GM21381 (cell line): ENCODE measurements around the gene FBXW11.
"Not testable (repeated sequence)": the region's sequence is repeated elsewhere in the genome, so short reads cannot be mapped to it uniquely, and the experiment has no call there.

Experiments
- ATAC-seq: cut with Tn5 transposase; IDR thresholded peaks from one replicate; pipeline ENCODE4 v1.9.1; 2021; ENCODE audit warnings: mild to moderate bottlenecking, moderate library complexity; ENCODE audit not compliant: unreplicated experiment

Gene FBXW11

DNA sequence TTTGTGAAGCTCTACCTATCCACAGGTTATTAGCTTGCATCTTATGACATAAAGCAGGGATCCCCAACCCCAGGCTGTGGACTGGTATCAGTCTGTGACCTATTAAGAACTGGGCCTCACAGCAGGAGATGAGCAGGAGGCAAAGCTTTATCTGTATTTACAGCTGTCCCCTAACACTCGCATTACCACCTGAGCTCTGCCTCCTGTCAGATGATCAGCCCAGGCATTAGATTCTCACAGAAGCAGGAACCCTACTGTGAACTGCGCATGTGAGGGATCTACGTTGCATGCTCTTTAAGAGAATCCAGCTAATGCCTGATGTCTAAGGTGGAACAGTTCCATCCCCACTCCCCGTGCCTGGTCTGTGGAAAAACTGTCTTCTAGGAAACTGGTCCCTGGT lies 19.7 kb downstream of the FBXW11 start:
- ATAC-seq = no peak

DNA sequence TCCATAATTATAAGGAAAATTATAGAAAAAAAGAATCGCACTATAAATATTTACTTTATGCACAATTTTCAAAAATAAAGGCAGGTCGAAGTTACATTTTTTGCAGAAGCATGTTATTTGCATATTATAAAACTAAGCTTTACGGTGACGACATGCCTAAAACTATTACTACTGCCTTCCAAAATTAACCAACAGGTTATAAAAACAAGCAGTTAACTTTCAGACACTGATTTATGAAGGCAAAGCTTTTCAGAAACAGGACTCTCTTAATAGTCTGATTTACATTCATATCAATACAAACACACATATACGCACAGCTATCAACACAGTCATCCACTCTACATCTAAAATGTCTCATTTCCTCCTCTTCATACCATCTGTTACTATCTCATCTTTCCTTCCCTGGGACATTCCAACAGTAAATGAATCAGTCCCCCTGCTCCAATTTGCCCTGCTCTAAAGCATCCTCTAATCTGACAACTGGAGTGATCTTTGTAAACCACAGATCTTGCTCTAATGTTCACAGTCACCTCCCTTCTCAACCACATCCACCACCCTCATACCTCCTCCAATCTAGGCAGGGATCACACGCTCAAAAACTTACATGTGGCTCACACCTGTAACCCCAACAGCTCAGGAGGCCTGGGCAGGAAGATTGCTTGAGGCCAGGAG lies 21.6 kb downstream of the FBXW11 start:
- ATAC-seq = no peak

DNA sequence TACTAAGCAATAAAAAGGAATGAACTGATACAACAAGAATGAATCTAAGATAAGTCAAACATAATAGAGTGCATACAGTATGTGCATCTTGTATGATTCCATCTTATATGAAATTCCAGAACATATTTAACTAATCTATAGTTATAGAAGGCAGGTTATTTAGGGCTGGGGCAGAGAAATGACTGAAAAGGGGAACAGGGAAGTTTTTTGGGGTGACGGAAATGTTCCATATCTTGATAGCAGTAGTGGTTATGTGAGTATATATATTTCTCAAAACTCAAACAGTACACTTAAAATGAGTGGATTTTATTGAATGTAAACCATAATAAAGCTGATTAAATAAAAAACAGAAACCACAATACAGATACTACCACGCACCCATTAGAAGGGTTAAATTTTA lies 24.6 kb downstream of the FBXW11 start:
- no peak for ATAC-seq

DNA sequence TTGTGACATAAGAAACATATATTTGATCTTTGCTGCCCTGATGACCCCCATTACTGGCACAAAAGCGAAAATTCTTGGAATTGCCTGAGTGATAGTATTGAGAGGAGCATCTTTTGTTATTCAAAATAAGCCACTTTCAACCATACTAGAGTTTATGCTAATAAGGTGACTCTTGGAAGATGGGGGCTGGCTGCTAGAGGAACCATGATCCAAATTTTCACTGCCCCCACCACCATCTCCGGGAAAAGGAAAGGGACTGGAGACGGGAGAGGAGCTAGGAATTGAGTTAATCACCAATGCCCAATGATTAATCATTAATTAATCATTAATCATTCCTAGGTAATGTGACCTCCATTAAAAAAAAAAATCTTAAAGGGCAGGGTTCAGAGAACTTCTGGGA lies 25.6 kb downstream of the FBXW11 start:
- ATAC-seq = no peak

DNA sequence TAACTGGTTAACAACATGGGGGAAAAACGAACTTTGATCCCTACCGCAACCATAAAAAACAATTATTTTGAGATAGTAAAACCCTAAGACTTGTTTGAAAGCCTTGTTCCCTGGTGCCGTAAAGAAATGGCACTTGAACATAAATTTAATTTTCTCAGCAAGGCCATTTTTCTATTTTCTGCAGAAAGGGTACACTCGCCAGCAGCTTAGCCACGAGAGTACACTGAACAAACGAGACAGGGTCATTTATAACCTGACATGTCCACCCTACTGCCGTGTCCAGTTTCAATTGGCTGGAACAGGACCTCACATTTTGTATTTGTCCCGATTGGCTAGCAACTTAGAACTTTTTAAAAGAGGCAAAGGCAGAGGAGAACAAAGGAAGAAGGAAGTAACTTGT lies 26.8 kb downstream of the FBXW11 start:
- ATAC-seq = no peak

DNA sequence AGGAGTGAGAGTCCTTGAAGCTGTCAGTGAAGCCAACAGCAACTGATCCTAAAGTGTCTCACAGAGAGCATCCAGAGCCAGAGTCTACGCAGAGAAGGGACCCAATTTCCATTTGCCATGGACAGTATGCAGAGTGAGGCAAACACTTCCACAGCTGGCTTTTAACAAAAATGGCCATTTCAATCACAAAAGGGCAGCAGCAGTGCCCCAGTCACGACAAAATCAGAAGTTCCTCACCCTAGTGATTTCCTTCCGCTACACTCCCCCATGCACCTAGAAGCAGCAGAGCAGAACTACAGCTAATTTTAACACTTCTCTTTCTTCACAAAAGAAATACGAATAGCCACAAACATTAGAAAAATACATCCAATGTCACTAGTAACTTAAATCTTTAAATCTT lies 27.9 kb downstream of the FBXW11 start:
- peak; percentile 63 for ATAC-seq

DNA sequence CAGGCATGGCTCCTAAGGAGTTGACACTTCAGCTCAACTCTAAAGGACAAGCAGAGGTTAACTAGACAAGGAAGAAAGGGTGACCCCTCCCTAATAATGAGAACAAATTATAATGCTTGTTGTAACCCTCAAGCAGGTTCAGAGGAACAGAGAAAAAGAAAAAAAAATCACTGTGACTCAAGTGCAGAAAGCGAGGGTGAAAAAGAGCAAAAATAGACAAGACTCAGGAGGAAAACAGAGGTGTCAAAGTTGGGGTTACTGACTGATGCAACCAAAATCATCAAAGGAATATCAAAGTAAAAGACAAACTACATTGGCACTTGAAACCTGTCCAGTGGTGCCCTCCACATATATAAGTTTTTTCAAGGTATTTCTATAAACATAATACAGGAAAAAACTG lies 28.4 kb downstream of the FBXW11 start:
- no peak for ATAC-seq

DNA sequence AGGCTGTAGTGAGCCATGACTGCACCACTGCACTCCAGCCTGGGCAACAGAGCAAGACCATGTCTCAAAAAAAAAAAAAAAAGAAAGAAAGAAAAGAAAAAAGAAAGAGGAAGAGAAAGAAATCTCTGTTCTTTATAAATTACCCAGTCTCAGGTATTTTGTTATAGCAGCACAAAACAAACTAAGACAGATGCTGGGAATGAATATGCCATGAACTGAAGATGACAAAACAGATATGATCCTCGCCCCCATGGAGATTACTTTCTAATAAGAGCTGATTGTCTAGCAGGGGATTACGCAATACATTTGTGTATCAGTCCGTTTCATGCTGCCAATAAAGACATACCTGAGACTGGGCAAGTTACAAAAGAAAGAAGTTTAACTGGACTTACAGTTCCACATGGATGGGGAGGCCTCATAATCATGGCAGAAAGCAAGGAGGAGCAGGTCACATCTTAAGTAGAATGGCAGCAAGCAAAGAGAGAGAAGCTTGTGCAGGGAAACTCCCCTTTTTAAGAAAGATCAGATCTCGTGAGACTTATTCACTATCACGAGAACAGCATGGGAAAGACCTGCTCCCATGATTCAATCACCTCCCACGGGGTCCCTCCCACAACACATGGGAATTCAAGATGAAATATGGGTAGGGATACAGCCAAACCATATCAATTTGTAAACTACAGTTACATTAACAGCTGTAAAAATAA lies 29.0 kb downstream of the FBXW11 start:
- ATAC-seq = not testable (repeated sequence)

DNA sequence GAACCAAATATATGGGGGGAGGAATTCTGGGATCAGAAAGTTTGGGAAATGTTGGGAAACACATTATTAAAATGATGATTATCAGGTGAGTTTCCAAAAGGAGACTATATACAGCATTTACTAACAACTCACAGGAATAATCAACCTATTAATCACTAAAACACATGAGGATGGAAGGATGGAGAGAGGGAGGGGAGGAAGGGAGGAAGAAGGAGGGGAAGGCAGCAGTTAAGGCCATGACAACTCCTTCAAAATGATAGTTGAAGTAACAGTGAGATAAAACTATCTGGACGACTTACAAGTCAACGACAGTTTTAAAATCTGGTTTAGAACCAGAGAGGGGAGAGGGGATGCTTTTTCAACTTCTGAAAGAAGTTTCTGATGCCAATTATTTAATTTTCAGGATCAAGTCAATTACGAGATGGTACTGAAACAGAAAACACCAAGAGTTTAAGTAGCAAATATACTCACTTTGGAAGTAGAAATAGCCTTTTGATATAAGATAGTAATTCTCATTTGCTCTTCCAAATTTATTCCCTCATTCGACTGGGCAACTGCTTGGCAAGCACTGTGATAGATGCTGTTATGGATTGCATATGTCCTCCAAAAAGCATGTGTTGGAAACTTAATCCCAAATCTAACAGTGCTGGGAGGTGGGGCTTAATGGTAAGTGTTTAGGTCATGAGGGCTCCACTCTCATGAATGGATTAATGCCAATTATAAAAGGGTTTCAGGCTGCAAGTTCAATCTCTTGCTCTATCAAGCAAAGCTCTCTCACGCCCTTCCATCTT lies 30.4 kb downstream of the FBXW11 start:
- no peak for ATAC-seq

DNA sequence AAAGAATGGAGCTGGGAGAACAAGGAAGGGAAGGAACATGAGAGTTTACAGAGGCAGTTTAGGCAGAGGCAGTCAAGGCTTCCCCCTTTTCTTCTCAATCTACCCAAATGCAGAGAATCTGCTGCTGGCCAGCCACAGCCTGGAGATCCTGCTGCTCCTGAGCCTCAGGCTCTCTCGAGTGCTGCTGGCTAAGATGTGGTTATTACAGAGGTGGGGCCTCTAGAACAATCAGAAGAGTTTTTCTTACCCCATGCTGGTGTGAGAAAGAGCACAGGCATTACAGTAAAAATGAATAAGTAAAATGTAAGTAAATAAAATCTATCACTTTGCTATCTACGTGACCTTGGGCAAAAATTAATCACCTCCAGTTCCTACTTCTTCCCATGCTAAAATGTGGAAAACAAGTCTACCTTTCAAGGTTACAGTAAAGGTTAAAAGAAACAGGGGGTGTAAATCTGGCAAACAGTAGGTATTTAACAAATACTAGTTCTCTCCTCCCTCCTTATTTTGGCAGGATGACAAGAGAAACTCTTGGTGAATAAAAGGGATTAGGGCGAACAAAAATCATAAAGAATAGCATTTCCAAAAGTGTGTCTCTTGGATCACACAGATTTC lies 31.1 kb downstream of the FBXW11 start:
- no peak for ATAC-seq

DNA sequence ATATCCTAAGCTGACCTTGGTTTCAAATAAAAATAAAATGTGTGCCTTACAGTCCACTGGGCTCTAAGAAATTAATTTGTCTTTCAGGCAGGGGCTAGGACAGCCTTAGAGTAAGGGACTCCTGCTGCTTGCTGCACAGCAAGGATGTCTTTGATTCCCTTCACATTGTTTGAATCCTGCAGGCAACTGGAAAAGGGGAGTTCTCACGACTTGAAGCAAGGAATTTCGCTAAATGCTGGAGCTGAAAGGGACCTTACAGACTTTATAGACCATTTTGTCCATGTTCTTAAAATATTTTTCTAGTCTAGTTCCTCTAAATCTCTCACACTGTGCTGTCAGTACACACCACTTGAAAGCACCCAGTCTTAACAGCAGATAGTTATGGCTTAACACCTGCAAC lies 35.6 kb downstream of the FBXW11 start:
- no peak for ATAC-seq

DNA sequence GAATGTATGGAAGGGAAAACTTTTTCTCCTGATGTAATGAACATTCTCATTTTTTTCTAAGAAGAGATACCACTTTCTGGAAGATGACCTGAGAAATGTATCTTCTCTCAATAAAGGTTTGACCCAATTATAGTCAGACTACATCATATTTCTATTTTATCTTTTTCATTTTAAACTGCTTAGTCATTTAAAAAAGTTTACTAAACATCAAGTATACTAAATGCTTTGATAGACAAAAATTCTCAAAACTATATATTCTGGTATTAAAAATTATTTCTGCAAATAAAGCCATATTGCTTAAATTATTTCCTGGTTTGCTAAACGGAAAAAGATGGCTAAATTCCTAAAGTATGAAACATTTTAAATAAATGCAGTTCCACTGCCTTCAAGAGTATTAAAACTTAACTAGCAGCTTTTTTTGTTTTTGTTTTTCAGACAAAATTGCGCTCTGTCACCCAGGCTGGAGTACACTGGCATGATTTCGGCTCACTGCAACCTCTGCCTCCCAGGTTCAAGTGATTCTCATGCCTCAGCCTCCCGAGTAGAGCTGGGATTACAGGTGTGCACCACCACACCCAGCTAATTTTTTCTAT lies 37.1 kb downstream of the FBXW11 start:
- ATAC-seq = no peak

DNA sequence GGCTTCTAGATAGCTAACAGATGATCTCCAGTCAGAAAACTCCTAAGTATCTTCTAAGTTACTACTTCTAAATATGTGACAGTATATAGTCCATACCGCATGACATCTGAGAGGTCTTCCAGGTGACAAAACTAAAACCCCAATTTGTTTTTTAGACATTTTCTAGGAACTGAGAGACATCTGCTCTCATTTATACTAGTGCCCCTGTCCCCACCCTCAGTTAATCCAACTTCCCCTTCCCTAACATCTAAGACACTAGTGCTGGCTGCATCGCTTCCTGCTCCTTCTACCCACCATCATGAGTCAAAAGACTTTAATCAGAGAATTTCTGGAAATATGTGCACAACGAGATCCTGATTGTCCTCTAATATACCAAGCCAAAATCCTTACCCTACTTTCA lies 37.9 kb downstream of the FBXW11 start:
- no peak for ATAC-seq

DNA sequence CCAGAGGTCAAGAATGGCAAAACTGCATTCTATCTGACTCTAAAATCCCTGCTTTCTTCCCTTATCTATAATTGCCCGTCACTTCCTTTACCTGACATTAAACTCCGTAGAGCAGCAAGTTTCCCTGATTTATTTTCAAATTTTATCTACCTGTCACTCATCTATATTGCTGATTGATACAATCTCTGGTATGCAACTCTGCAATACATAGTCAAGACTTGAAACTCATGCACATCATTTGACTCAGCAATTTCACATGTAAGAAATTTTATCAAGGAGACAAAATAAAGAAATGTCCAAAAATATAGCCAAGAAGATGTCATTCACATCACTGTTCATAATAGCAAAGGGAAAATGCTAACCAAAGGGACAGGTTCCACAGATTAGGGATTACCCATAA lies 39.5 kb downstream of the FBXW11 start:
- no peak for ATAC-seq

DNA sequence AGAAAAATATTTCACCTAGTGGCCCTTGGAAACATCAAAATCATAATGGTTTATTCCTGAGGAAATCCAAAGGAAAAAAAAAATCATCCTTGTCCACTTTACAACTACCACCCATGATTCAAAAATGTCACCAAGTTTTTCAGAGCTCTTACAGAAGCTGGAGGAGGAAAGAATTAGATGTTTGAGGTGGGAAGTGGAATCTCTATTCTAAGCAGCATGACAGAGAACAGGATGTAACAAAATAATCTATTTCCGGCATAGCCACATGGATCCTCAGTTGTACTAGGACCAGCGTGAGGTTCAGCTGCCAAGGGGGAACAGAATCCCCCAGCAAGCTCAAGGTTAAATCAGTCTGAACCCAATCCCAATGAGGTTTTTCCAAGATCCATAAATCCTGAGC lies 40.2 kb downstream of the FBXW11 start:
- ATAC-seq = no peak

DNA sequence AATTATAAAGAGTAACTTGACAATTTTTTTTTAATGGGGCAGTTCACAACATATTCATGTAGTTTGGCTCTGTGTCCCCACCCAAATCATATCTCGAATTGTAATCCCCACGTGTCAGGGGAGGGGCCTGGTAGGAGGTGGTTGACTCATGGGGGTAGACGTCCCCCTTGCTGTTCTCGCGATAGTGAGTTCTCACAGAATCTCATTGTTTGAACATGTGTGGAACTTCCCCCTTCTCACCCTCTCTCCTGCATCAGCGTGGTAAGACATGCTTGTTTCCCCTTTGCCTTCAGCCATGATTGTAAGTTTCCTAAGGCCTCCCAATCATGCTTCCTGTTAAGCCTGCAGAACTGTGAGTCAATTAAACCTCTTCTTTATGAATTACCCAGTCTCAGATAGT lies 40.7 kb downstream of the FBXW11 start:
- ATAC-seq = no peak

DNA sequence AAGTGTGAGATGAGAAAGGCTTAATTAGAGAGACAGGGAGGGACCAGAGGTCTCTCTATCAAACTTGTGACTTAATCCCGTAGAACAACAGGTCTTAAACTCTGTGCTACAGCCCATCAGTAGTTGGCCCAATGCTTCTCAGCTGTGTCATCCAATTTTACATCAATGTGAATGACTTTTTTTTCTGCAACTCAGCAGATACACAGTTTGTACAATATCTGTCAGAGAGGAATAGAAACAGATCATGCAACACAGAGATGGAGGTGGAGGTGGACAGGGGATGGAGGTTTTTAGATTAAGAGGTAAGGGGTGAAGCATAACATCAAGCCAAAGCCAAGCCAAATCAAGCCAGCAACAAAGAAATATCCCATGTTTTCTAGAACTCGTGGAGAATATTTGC lies 43.0 kb downstream of the FBXW11 start:
- no peak for ATAC-seq

DNA sequence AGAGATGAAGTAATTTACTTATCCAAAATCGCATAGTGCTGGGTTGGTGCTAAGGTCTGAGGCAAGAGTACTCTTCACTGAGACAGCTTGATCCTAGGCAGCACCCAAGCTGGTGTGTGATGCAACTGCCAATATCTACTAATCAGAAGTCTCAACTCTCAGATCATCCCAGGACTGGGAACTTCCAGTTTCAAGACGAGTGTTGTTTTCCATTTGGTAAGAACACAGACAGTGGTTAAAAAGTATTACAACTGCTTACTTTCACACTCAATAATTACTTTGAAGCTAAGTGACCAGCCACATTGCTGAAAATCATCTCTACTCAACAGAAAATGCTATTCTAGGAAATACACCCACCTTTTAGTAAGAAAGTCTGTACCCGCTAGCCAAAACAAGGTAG lies 45.3 kb downstream of the FBXW11 start:
- peak; percentile 67 for ATAC-seq

DNA sequence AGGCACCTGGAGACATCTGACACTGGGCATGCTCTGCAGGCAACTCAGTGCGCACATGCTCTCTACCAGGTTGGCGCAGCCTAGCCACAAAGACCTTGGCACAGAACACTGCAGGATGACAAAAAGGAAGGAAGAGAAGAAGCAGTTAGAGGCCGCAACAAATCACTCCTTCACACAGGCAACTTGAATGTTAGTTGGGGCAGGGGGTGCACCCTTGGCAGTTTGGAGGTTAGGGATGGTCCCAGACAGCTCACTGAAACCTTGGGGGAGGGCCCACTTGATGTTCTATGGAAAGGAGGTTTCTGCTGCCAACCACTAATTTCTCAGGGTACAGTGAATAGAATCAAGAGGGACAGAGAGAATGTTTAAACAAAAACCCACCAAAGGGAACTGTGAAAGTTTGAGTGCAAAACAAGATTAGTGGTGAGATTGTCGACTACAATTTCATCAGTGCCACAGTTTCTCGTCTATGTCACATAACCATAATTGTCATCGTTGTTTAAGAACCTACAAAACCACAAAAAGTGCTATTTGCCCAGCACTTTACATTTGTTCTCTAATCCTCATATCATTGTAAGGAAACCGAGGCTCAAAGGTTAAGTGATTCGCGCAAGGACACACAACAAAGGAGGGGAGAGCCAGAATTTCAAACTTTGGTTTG lies 48.7 kb downstream of the FBXW11 start:
- ATAC-seq = peak; percentile 49

DNA sequence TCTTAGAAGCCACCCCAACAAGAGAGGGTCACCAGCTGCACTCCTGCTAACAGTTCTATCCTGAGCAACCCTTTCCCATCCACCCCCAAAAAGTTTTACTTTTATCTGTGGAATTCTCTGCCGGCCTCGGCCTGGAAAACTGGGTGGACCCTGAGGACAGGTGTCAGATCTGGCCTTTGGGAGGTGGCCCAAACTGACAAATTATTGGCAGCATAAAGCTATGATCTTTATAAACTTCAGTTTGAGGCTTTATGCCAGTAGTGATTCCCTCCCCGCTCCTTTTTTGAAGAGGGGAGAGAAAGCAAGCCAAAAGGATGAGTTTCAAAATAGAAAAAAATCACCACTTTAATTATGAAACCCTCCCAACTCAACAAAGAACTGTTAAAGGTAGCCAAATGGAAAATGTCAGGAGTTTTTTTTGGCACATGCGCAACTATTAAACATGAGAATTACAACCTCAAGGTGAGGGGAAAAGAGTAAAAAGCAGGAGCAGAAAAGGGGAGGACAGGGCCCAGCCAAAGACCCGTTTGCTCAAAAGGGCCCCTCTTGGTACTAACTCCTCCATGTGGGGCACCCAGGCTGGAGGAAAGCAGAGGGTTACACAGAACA lies 49.4 kb downstream of the FBXW11 start:
- no peak for ATAC-seq
